Activated CD4-positive, CD25-positive, alpha-beta regulatory T cell treated with anti-CD3 and anti-CD28 coated beads, Interleukin-2, amount 50 U/mL, for 24 hours (primary cell): ENCODE results near the gene EAF1.

Experiments
- ATAC-seq, 2 donors: fragments of 150-1000 bp; cut with Tn5 transposase; one replicate each; pipeline ENCODE4 v1.10.0; 2021; ENCODE audit warnings: mild to moderate bottlenecking in 1 of 2, moderate library complexity in 1 of 2

EAF1 gene

GRCh38 chr3:15486979-15487378 is 59.6 kb downstream of the EAF1 start:
- ATAC-seq, result no peak

GRCh38 chr3:15488002-15488401 is 60.6 kb downstream of the EAF1 start:
- no peak for ATAC-seq

- ATAC-seq, result no peak
Measured at GRCh38 chr3:15490158-15490557, 62.8 kb downstream of the EAF1 start.

GRCh38 chr3:15491143-15491542 is 63.7 kb downstream of the EAF1 start:
- no peak for ATAC-seq
